ENCODE results near the gene MMP28. TPM values are rescaled to one million over a fixed set of nuclear protein-coding genes. Genes with fewer than 3 reads are reported as not detected.
"Not testable (repeated sequence)": the region's sequence is repeated elsewhere in the genome, so short reads cannot be mapped to it uniquely, and the experiment has no call there.

The MMP28 gene
- polyA plus RNA-seq, 1 donor, result 3.6 TPM

- DNase-seq (ENCODE audit: low read depth), result no peak
These were observed 29.5 kb downstream of the MMP28 start for GRCh38 chr17:35765756-35766488.

- DNase-seq (ENCODE audit: low read depth), result no peak
These were observed 30.2 kb downstream of the MMP28 start for GRCh38 chr17:35765086-35765710.

- DNase-seq (ENCODE audit: low read depth), result peak; percentile 55
These were observed 31.1 kb downstream of the MMP28 start for GRCh38 chr17:35764123-35764991.

- DNase-seq (ENCODE audit: low read depth), result no peak
These were observed 31.7 kb downstream of the MMP28 start for GRCh38 chr17:35763767-35764122.

GRCh38 chr17:35761601-35762000 is 33.8 kb downstream of the MMP28 start:
- DNase-seq (ENCODE audit: low read depth), result no peak

GRCh38 chr17:35760587-35760986 is 34.9 kb downstream of the MMP28 start, which contains the start of gene C17orf50:
Gene C17orf50 (plus strand): TSS chr17:35760887. CDS start chr17:35760942, 55 bp downstream.
- DNase-seq (ENCODE audit: low read depth), result no peak

- DNase-seq (ENCODE audit: low read depth), result no peak
These were observed 38.2 kb downstream of the MMP28 start for GRCh38 chr17:35757243-35757642.

GRCh38 chr17:35752945-35753764 is 42.3 kb downstream of the MMP28 start, which contains the start of gene GAS2L2:
Gene GAS2L2 (minus strand): TSS chr17:35753239. CDS start chr17:35752850, 389 bp downstream.
- no peak for DNase-seq (ENCODE audit: low read depth)

GRCh38 chr17:35752471-35752870 is 43.0 kb downstream of the MMP28 start:
- DNase-seq (ENCODE audit: low read depth), result no peak

- not testable (repeated sequence) for DNase-seq (ENCODE audit: low read depth)
These were observed 43.9 kb downstream of the MMP28 start for GRCh38 chr17:35751541-35751940.

GRCh38 chr17:35750526-35751395 is 44.7 kb downstream of the MMP28 start:
- no peak for DNase-seq (ENCODE audit: low read depth)

GRCh38 chr17:35749560-35750412 is 45.7 kb downstream of the MMP28 start:
- no peak for DNase-seq (ENCODE audit: low read depth)

GRCh38 chr17:35748979-35749378 is 46.5 kb downstream of the MMP28 start:
- DNase-seq (ENCODE audit: low read depth), result no peak

GRCh38 chr17:35748341-35748841 is 47.0 kb downstream of the MMP28 start:
- no peak for DNase-seq (ENCODE audit: low read depth)

GRCh38 chr17:35747540-35748017 is 47.9 kb downstream of the MMP28 start:
- peak; percentile 34 for DNase-seq (ENCODE audit: low read depth)

- no peak for DNase-seq (ENCODE audit: low read depth)
These were observed 49.6 kb downstream of the MMP28 start for GRCh38 chr17:35745749-35746320.

- DNase-seq (ENCODE audit: low read depth), result no peak
These were observed 50.2 kb downstream of the MMP28 start for GRCh38 chr17:35745246-35745645.

- no peak for DNase-seq (ENCODE audit: low read depth)
These were observed 50.6 kb downstream of the MMP28 start for GRCh38 chr17:35744830-35745229.

All from forelimb muscle (tissue), 1 donor.